GM19351 (cell line): ENCODE results near the gene PARD3B.

Experiments
- ATAC-seq: cut with Tn5 transposase; IDR thresholded peaks from one replicate; pipeline ENCODE4 v1.9.1; 2021; ENCODE audit warnings: mild to moderate bottlenecking, moderate library complexity; ENCODE audit not compliant: unreplicated experiment

Gene PARD3B

GRCh38 chr2:205169464-205169863 is 624.2 kb downstream of the PARD3B start:
- no peak for ATAC-seq

- ATAC-seq: no peak
These were observed 625.1 kb downstream of the PARD3B start for GRCh38 chr2:205170399-205170798.

- ATAC-seq: no peak
These were observed 626.1 kb downstream of the PARD3B start for GRCh38 chr2:205171261-205171940.

- ATAC-seq: no peak
These were observed 630.6 kb downstream of the PARD3B start for GRCh38 chr2:205175831-205176230.

- no peak for ATAC-seq
These were observed 631.3 kb downstream of the PARD3B start for GRCh38 chr2:205176546-205176945.

GRCh38 chr2:205177546-205177945 is 632.3 kb downstream of the PARD3B start:
- ATAC-seq: no peak

- ATAC-seq: no peak
These were observed 635.5 kb downstream of the PARD3B start for GRCh38 chr2:205180730-205181129.

GRCh38 chr2:205187731-205188130 is 642.5 kb downstream of the PARD3B start:
- ATAC-seq: no peak

GRCh38 chr2:205188239-205189138 is 643.2 kb downstream of the PARD3B start:
- no peak for ATAC-seq

GRCh38 chr2:205189301-205189700 is 644.0 kb downstream of the PARD3B start:
- no peak for ATAC-seq

- no peak for ATAC-seq
These were observed 645.3 kb downstream of the PARD3B start for GRCh38 chr2:205190528-205190927.

GRCh38 chr2:205193125-205193835 is 648.0 kb downstream of the PARD3B start:
- no peak for ATAC-seq

GRCh38 chr2:205193836-205194228 is 648.6 kb downstream of the PARD3B start:
- ATAC-seq: no peak

GRCh38 chr2:205197468-205198139 is 652.3 kb downstream of the PARD3B start:
- ATAC-seq: no peak

GRCh38 chr2:205198140-205198525 is 652.9 kb downstream of the PARD3B start:
- no peak for ATAC-seq

GRCh38 chr2:205199165-205199850 is 654.0 kb downstream of the PARD3B start:
- ATAC-seq: no peak

- no peak for ATAC-seq
These were observed 665.2 kb downstream of the PARD3B start for GRCh38 chr2:205210494-205210893.

- no peak for ATAC-seq
These were observed 667.1 kb downstream of the PARD3B start for GRCh38 chr2:205212357-205212756.

GRCh38 chr2:205216092-205216491 is 670.8 kb downstream of the PARD3B start:
- ATAC-seq: no peak

- no peak for ATAC-seq
These were observed 671.3 kb downstream of the PARD3B start for GRCh38 chr2:205216580-205216979.
